HepG2 (cell line): Measurements from ENCODE around the gene SPATA21. TPM values are rescaled to one million over a fixed set of nuclear protein-coding genes. Genes with fewer than 3 reads are reported as not detected.

ENCODE experiments used
- ATAC-seq: fragments of 200-7000 bp; cut with Tn5 transposase; 3 replicates; pipeline ENCODE4 v1.9.1; 2020; ENCODE audit warnings: mild to moderate bottlenecking, moderate library complexity
- BruUV-seq: library from RNA; stranded (reverse); fragments of 400-500 nt; replicated peaks from 2 replicates; lab custom pipeline; 2021; lab: Mats Ljungman, UMichigan
- CTCF ChIA-PET: fragments of 300-600 bp; formaldehyde crosslinking; extraction: SDS; loops from one replicate; lab custom pipeline; 2021; ENCODE audit warnings: low total read pairs, inconsistent platforms, low intra/inter-chr PET ratio; lab: Yijun Ruan, JAX
- POLR2A ChIA-PET: fragments of 350-600 bp; sonication (Branson Sonifier 250); formaldehyde crosslinking; loops from one replicate; lab custom pipeline; 2020; ENCODE audit warnings: antibody characterized with exemption, inconsistent platforms; lab: Yijun Ruan, JAX
- DNase-seq: peaks from one replicate; pipeline ENCODE4 v3.0.0-alpha.2; 2015; ENCODE audit warnings: low spot score
- FAIRE-seq: peaks from 3 replicates; lab custom pipeline; 2011; peaks lifted over from hg19 to GRCh38; lab: Jason Lieb, UNC
- H2AFZ ChIP-seq: one replicate; pipeline ENCODE4 v1.6.1; 2011; ENCODE audit warnings: low read length, inconsistent platforms
- H3K27ac ChIP-seq: fragments of 300-600 bp; 3 replicates; pipeline ENCODE4 v1.8.0; 2011; ENCODE audit warnings: mixed run types, mild to moderate bottlenecking, mixed read lengths, low read length, inconsistent platforms; ENCODE audit not compliant: insufficient read depth; ENCODE audit errors: extremely low read length
- H3K27me3 ChIP-seq, 2 experiments: fragments of 200-600 bp in 1 of 2; 2 replicates in 1 of 2; 3 replicates in 1 of 2; pipeline versions ENCODE4 v1.6.0 to v1.8.0; 2011; ENCODE audit warnings: low read length in 2 of 2, mild to moderate bottlenecking in 2 of 2, moderate library complexity in 2 of 2, inconsistent platforms in 1 of 2; ENCODE audit not compliant: insufficient read depth in 2 of 2, control insufficient read depth in 1 of 2
- H3K36me3 ChIP-seq, 2 experiments: fragments of 200-600 bp in 1 of 2; replicated peaks in 1 of 2; 2 replicates in 1 of 2; 3 replicates in 1 of 2; pipeline versions ENCODE4 v1.5.1 to v1.8.0; 2011; ENCODE audit warnings: low read length in 2 of 2, inconsistent platforms in 1 of 2; ENCODE audit not compliant: insufficient read depth in 2 of 2, control insufficient read depth in 1 of 2
- H3K4me1 ChIP-seq: 2 replicates; pipeline ENCODE4 v1.5.1; 2012; ENCODE audit warnings: low read length, inconsistent platforms; ENCODE audit not compliant: insufficient read depth
- H3K4me2 ChIP-seq: 2 replicates; pipeline ENCODE4 v1.6.0; 2011; ENCODE audit warnings: low read depth, low read length, inconsistent platforms
- H3K4me3 ChIP-seq, 3 experiments: fragments of 200-600 bp in 1 of 3; sonication (generic), shearing (Covaris generic) in 1 of 3; replicated peaks in 1 of 3; 2 replicates each; pipeline ENCODE4 v1.5.1; 2011 to 2016; ENCODE audit warnings: low read length in 3 of 3, inconsistent platforms in 2 of 3, low read depth in 2 of 3, mild to moderate bottlenecking in 2 of 3, control low read depth in 1 of 3, mixed read lengths in 1 of 3; ENCODE audit not compliant: insufficient read depth in 1 of 3
- H3K79me2 ChIP-seq: one replicate; pipeline ENCODE4 v1.6.1; 2011; ENCODE audit warnings: low read length, inconsistent platforms; ENCODE audit not compliant: insufficient read depth
- H3K9ac ChIP-seq: 2 replicates; pipeline ENCODE4 v1.6.0; 2011; ENCODE audit warnings: mild to moderate bottlenecking, low read depth, low read length, inconsistent platforms; ENCODE audit not compliant: insufficient read depth
- H3K9me3 ChIP-seq: 2 replicates; pipeline ENCODE4 v1.5.1; 2012; ENCODE audit warnings: mild to moderate bottlenecking, low read length
- H4K20me1 ChIP-seq: 2 replicates; pipeline ENCODE4 v1.6.0; 2011; ENCODE audit warnings: inconsistent platforms, mild to moderate bottlenecking, low read length, moderate library complexity; ENCODE audit not compliant: insufficient read depth
- BORCS8-MEF2B ChIP-seq: sonication (generic); formaldehyde crosslinking; IDR thresholded peaks from 2 replicates; pipeline ENCODE4 v1.8.0; 2022; ENCODE audit warnings: mild to moderate bottlenecking, missing genetic modification reagents
- JDP2 ChIP-seq: sonication (generic); formaldehyde crosslinking; IDR thresholded peaks from 2 replicates; pipeline ENCODE4 v1.8.1; 2022; ENCODE audit warnings: missing genetic modification reagents, borderline replicate concordance
- PPARG ChIP-seq: conservative IDR thresholded peaks from 2 replicates; pipeline ENCODE4 v1.6.1; 2016; ENCODE audit warnings: missing biosample characterization, missing genetic modification reagents
- STAT5B ChIP-seq: sonication (generic); formaldehyde crosslinking; IDR thresholded peaks from 2 replicates; pipeline ENCODE4 v1.4.0; 2020; ENCODE audit warnings: missing genetic modification reagents
- TBL1XR1 ChIP-seq: fragments of 150-350 bp; IDR thresholded peaks from 2 replicates; pipeline ENCODE4 v1.6.1; 2014; ENCODE audit warnings: borderline replicate concordance, low read length; ENCODE audit not compliant: partially characterized antibody
- ZBTB3 ChIP-seq: sonication (generic); formaldehyde crosslinking; IDR thresholded peaks from 2 replicates; pipeline ENCODE4 v1.4.0; 2020; ENCODE audit warnings: low read depth, mild to moderate bottlenecking, moderate library complexity, missing genetic modification reagents, borderline replicate concordance
- ZIK1 ChIP-seq: sonication (generic); formaldehyde crosslinking; IDR thresholded peaks from 2 replicates; pipeline ENCODE4 v1.5.0; 2020; ENCODE audit warnings: mild to moderate bottlenecking, low read depth, missing genetic modification reagents, borderline replicate concordance
- ZNF136 ChIP-seq: sonication (generic); formaldehyde crosslinking; IDR thresholded peaks from 2 replicates; pipeline ENCODE4 v1.8.1; 2022; ENCODE audit warnings: low read depth, mild to moderate bottlenecking, moderate library complexity, missing genetic modification reagents
- ZNF180 ChIP-seq: sonication (generic); formaldehyde crosslinking; IDR thresholded peaks from 2 replicates; pipeline ENCODE4 v1.4.0; 2020; ENCODE audit warnings: low read depth, missing genetic modification reagents, borderline replicate concordance
- ZNF296 ChIP-seq: sonication (generic); formaldehyde crosslinking; conservative IDR thresholded peaks from 2 replicates; pipeline ENCODE4 v1.5.0; 2020; ENCODE audit warnings: mild to moderate bottlenecking, missing genetic modification reagents
- ZNF317 ChIP-seq: sonication (generic); formaldehyde crosslinking; IDR thresholded peaks from 2 replicates; pipeline ENCODE4 v1.5.0; 2020; ENCODE audit warnings: mild to moderate bottlenecking, missing genetic modification reagents
- ZNF580 ChIP-seq: IDR thresholded peaks from 2 replicates; pipeline ENCODE4 v1.6.1; 2016; ENCODE audit warnings: low read depth, borderline replicate concordance
- ZNF770 ChIP-seq: sonication (generic); formaldehyde crosslinking; IDR thresholded peaks from 2 replicates; pipeline ENCODE4 v1.5.0; 2020; ENCODE audit warnings: mild to moderate bottlenecking, missing genetic modification reagents
- ZNF879 ChIP-seq: sonication (generic); formaldehyde crosslinking; IDR thresholded peaks from 2 replicates; pipeline ENCODE4 v1.8.1; 2023; ENCODE audit warnings: missing genetic modification reagents
- ZSCAN20 ChIP-seq: sonication (generic); formaldehyde crosslinking; IDR thresholded peaks from 2 replicates; pipeline ENCODE4 v1.4.0; 2020; ENCODE audit warnings: missing genetic modification reagents, mild to moderate bottlenecking, borderline replicate concordance
- WGBS: methylation state at CpG from one replicate; pipeline ENCODE4 v1.1.6; 2017; ENCODE audit warnings: low lambda C conversion rate; 5-methylcytosine and 5-hydroxymethylcytosine counted together
- in situ Hi-C: cut with HindIII; loops from 2 replicates; pipeline ENCODE4 v1.10.0; 2017; ENCODE audit warnings: low pct_unique_long_range_greater_than_20kb; ENCODE audit not compliant: extremely low pct_ligation_motif_present
- intact Hi-C: fragments of 100-400 bp; cut with micrococcal nuclease; formaldehyde crosslinking; loops from one replicate; pipeline ENCODE4 v1.10.0; 2022; ENCODE audit not compliant: unreplicated experiment
- polyA plus RNA-seq, 8 experiments: library from polyadenylated mRNA; depleted of rRNA in 3 of 8; stranded (reverse) in 7 of 8; unstranded in 1 of 8; fragments of >200 nt; fragmentation: Illumina TruSeq in 4 of 8; extraction: Trizol in 4 of 8; gene quantifications; 2 replicates each; pipeline versions ENCODE4 v1.2.1 to v1.2.3, GENCODE V29; 2011 to 2016; ENCODE audit warnings: low read depth in 4 of 8, missing spikeins in 1 of 8, mixed read lengths in 1 of 8; ENCODE audit not compliant: insufficient read depth in 1 of 8
- total RNA-seq, 5 experiments: library from RNA; depleted of rRNA; stranded (reverse); fragments of >200 nt; fragmentation: Illumina TruSeq; extraction: Trizol; gene quantifications; 2 replicates each; pipeline ENCODE4 v1.2.3, GENCODE V29; 2016; ENCODE audit warnings: low read depth in 1 of 5

The SPATA21 gene
- total and polyA plus RNA-seq, 2 of the 13 experiments (the other 11 are each of a cell fraction or from before 2014, with no cell fraction given): 0.80 to 1.4 TPM

- no peak for DNase-seq
- CTCF ChIA-PET: no interaction called here
- WGBS: 98% methylated on average over 26 of the region's 28 CpGs
- Histone ChIP-seq H3K27me3 (no peaks in the 10 kb centered on the region), H3K4me2 (no peak overlapping the region), H3K4me1 (no peaks in the 10 kb centered on the region), H3K9me3 (no peaks in the 10 kb centered on the region), H3K79me2 (no peaks in the 10 kb centered on the region), H3K36me3 (peaks cover 0 to 3% of the 10 kb centered on the region in 2 experiments; a peak in 2 of 5 replicates), H3K9ac (no peak overlapping the region), H3K4me3 (no peak overlapping the region), H4K20me1 (no peaks in the 10 kb centered on the region), H3K27ac (no peak overlapping the region), H2AFZ (no peak overlapping the region)
- no peak for ATAC-seq
- intact Hi-C loops (no loop called here), in situ Hi-C loops (no loop called here)
- FAIRE-seq: no peak
- no TSS peak for BruUV-seq
- POLR2A ChIA-PET: no interaction called here
- TF ChIP-seq STAT5B (CRISPR knock-in tag) (no peak), ZSCAN20 (CRISPR knock-in tag) (no peak), BORCS8-MEF2B (no peak), ZNF580 (CRISPR knock-in tag) (no peak), PPARG (no peak), JDP2 (CRISPR knock-in tag) (no peak), ZIK1 (CRISPR knock-in tag) (no peak), TBL1XR1 (no peak), ZNF296 (no peak), ZNF317 (CRISPR knock-in tag) (no peak), ZNF770 (CRISPR knock-in tag) (no peak), ZNF879 (CRISPR knock-in tag) (no peak), ZNF136 (CRISPR knock-in tag) (no peak), ZBTB3 (CRISPR knock-in tag) (no peak), ZNF180 (CRISPR knock-in tag) (no peak)
Measured at GRCh38 chr1:16474166-16474800, 37.1 kb upstream of the SPATA21 start.
